OCI-LY7 (cell line): ENCODE results near the gene KDM1A.

Experiments
- EZH2phosphoT487 ChIP-seq: fragments of 200-600 bp; sonication (generic); IDR thresholded peaks from 2 replicates; pipeline ENCODE4 v1.6.1; 2018; ENCODE audit warnings: low read depth, borderline replicate concordance, mild to moderate bottlenecking, mixed run types, antibody characterized with exemption, low read length, moderate library complexity, mixed read lengths
- TF ChIP-seq, protein P1 (sequence below): fragments of 200-600 bp; sonication (generic); conservative IDR thresholded peaks from 2 replicates; pipeline ENCODE4 v1.5.1; 2014; ENCODE audit warnings: mild to moderate bottlenecking, antibody characterized with exemption, low read length, moderate library complexity, mixed read lengths

DNA sequence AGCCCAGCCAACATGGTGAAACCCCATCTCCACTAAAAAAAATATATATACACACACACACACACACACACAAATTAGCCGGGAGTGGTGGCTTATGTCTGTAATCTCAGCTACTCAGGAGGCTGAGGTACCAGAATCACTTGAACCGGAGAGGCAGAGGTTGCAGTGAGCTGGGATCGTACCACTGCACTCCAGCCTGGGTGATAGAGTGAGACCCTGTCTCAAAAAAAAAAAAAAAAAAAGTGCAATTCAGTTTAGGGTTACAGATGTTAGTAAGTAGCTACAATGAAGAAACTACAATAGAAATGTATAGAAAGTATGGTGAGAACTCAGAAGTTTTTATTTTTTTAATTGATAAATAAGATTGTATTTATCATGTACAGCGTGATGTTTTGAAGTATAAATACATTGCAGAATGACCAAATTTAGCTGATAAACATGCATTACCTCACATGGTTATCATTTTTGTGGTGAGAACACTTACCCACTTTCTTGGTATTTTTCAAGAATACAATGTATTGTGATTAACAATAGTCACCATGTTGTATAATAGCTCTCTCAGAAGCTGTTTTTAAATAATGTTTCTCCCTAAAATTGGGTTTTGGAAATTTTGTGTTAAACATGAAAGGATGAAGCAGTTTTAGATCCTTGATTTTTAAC is 17.9 kb downstream of the KDM1A start:
- TF ChIP-seq, protein P1, sequence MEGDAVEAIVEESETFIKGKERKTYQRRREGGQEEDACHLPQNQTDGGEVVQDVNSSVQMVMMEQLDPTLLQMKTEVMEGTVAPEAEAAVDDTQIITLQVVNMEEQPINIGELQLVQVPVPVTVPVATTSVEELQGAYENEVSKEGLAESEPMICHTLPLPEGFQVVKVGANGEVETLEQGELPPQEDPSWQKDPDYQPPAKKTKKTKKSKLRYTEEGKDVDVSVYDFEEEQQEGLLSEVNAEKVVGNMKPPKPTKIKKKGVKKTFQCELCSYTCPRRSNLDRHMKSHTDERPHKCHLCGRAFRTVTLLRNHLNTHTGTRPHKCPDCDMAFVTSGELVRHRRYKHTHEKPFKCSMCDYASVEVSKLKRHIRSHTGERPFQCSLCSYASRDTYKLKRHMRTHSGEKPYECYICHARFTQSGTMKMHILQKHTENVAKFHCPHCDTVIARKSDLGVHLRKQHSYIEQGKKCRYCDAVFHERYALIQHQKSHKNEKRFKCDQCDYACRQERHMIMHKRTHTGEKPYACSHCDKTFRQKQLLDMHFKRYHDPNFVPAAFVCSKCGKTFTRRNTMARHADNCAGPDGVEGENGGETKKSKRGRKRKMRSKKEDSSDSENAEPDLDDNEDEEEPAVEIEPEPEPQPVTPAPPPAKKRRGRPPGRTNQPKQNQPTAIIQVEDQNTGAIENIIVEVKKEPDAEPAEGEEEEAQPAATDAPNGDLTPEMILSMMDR, result no peak
- no peak for TF ChIP-seq EZH2phosphoT487
